Measurements from ENCODE around the gene BARHL1. TPM values are rescaled to one million over a fixed set of nuclear protein-coding genes. Genes with fewer than 3 reads are reported as not detected.

BARHL1 gene
- total and polyA plus RNA-seq, 2 donors (not counting 1 experiment from before 2014, with no cell fraction given): not detected

DNA sequence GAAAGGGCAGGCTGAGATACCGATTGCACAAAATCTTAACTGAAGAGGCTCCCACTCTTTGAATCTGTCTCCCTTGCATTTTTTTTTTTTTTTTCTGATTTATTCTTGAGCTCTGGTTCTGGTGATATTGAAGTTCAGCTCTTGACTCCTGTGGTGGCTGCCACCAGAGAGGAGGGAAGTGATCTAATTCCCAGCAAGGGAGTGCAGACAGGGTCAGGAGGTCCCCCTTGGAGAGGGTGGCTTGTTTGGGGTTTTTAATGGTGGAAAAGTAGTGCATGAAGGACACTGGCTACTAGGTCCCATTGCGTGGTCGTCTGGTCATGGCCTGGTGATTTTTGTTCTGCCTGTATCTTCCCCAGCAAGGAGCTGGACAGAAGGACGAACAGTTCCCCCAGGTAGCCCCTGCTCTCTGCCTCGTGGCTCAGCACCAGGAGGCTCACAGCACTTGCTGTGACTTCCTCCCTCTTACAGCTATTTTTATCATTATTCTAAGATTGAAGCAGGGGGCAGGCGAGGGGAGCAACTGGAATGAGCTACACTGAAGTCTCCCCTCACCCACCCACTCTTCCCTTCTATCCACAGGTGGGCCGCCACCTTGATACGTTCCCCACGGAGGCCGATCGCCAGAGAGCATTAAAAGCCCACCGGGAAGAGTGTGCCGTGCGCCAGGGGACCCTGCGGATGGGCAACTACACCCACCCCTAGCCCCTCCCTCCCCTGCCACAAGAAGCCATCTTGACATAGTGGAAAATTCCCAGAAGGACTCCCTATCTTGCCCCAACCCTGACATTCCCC, 10.4 kb upstream of the BARHL1 start:
- TF ChIP-seq EZH2 (IDR thresholded peaks at IDR 0.05; ENCODE audit: low read length, missing control alignments): no peak
- TF ChIP-seq, protein P1, sequence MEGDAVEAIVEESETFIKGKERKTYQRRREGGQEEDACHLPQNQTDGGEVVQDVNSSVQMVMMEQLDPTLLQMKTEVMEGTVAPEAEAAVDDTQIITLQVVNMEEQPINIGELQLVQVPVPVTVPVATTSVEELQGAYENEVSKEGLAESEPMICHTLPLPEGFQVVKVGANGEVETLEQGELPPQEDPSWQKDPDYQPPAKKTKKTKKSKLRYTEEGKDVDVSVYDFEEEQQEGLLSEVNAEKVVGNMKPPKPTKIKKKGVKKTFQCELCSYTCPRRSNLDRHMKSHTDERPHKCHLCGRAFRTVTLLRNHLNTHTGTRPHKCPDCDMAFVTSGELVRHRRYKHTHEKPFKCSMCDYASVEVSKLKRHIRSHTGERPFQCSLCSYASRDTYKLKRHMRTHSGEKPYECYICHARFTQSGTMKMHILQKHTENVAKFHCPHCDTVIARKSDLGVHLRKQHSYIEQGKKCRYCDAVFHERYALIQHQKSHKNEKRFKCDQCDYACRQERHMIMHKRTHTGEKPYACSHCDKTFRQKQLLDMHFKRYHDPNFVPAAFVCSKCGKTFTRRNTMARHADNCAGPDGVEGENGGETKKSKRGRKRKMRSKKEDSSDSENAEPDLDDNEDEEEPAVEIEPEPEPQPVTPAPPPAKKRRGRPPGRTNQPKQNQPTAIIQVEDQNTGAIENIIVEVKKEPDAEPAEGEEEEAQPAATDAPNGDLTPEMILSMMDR (conservative IDR thresholded peaks at IDR 0.05 in 1 of 2, IDR thresholded peaks at IDR 0.05 in 1 of 2; ENCODE audit: low read depth in 1 of 2, low read length in 2 of 2): no peak
- Histone ChIP-seq H3K4me3 (replicated peaks in 1 of 4; ENCODE audit: control extremely low read depth in 1 of 4, insufficient read depth in 1 of 4, low read depth in 3 of 4, low read length in 4 of 4) (no peak overlapping the region), H3K79me2 (ENCODE audit: control insufficient read depth, insufficient read depth, low read length) (no peaks in the 10 kb centered on the region), H4K20me1 (ENCODE audit: control insufficient read depth, extremely low read depth, insufficient read depth, low read length) (no peaks in the 10 kb centered on the region), H3K4me2 (ENCODE audit: extremely low read depth, insufficient read depth, low read length) (no peak overlapping the region), H3K9me3 (ENCODE audit: control insufficient read depth, insufficient read depth, low read depth, low read length) (no peaks in the 10 kb centered on the region), H3K9ac (ENCODE audit: insufficient read depth, low read length) (no peak overlapping the region), H3K4me1 (ENCODE audit: control insufficient read depth, extremely low read depth, insufficient read depth, low read length) (no peaks in the 10 kb centered on the region), H3K36me3 (ENCODE audit: control insufficient read depth, insufficient read depth, low read length) (no peaks in the 10 kb centered on the region), H3K27ac (ENCODE audit: insufficient read depth, low read length) (no peak overlapping the region), H3K27me3 (ENCODE audit: control insufficient read depth, insufficient read depth, low read length) (peaks cover 4% of the 10 kb centered on the region), H2AFZ (ENCODE audit: low read length) (no peak overlapping the region)
- no peak for DNase-seq (ENCODE audit: low read depth in 2 of 2)

DNA sequence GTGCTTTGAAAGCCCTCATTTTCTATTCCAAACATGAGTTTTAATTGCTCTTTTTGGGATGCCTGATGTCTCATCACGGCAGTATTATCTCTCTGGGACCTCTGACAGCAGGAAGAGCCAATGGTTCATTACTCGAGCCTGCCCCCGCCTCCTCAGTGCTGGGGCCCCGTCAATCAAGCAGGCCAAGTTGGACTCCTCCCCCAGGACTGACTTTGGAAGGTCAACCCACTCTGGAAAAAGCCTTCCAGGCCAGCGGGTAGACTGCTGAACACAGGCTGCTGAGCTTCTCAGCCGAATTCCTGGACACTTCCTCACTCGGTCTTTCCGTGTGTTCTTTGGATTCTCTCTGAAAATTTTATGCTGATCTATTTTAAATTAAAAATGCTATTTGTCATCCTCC, 9.5 kb upstream of the BARHL1 start:
- Histone ChIP-seq H3K36me3 (ENCODE audit: control insufficient read depth, insufficient read depth, low read length) (no peaks in the 10 kb centered on the region), H3K9ac (ENCODE audit: insufficient read depth, low read length) (no peak overlapping the region), H3K79me2 (ENCODE audit: control insufficient read depth, insufficient read depth, low read length) (no peaks in the 10 kb centered on the region), H2AFZ (ENCODE audit: low read length) (no peak overlapping the region), H3K4me2 (ENCODE audit: extremely low read depth, insufficient read depth, low read length) (no peak overlapping the region), H4K20me1 (ENCODE audit: control insufficient read depth, extremely low read depth, insufficient read depth, low read length) (no peaks in the 10 kb centered on the region), H3K4me1 (ENCODE audit: control insufficient read depth, extremely low read depth, insufficient read depth, low read length) (no peaks in the 10 kb centered on the region), H3K27ac (ENCODE audit: insufficient read depth, low read length) (no peak overlapping the region), H3K27me3 (ENCODE audit: control insufficient read depth, insufficient read depth, low read length) (peaks cover 4% of the 10 kb centered on the region), H3K4me3 (replicated peaks in 1 of 4; ENCODE audit: control extremely low read depth in 1 of 4, insufficient read depth in 1 of 4, low read depth in 3 of 4, low read length in 4 of 4) (no peak overlapping the region), H3K9me3 (ENCODE audit: control insufficient read depth, insufficient read depth, low read depth, low read length) (no peaks in the 10 kb centered on the region)
- DNase-seq (ENCODE audit: low read depth in 2 of 2): peak in 1 of 2 donors; percentile 4
- TF ChIP-seq EZH2 (IDR thresholded peaks at IDR 0.05; ENCODE audit: low read length, missing control alignments): no peak
- TF ChIP-seq, protein P1 (conservative IDR thresholded peaks at IDR 0.05 in 1 of 2, IDR thresholded peaks at IDR 0.05 in 1 of 2; ENCODE audit: low read depth in 1 of 2, low read length in 2 of 2): no peak

GRCh38 chr9:132575005-132575609, 7.3 kb upstream of the BARHL1 start:
- Histone ChIP-seq H3K27me3 (ENCODE audit: control insufficient read depth, insufficient read depth, low read length) (peaks cover 25% of the 10 kb centered on the region), H3K4me3 (replicated peaks in 1 of 4; ENCODE audit: control extremely low read depth in 1 of 4, insufficient read depth in 1 of 4, low read depth in 3 of 4, low read length in 4 of 4) (no peak overlapping the region), H3K9me3 (ENCODE audit: control insufficient read depth, insufficient read depth, low read depth, low read length) (no peaks in the 10 kb centered on the region), H3K4me1 (ENCODE audit: control insufficient read depth, extremely low read depth, insufficient read depth, low read length) (no peaks in the 10 kb centered on the region), H3K4me2 (ENCODE audit: extremely low read depth, insufficient read depth, low read length) (no peak overlapping the region), H3K9ac (ENCODE audit: insufficient read depth, low read length) (no peak overlapping the region), H2AFZ (ENCODE audit: low read length) (no peak overlapping the region), H4K20me1 (ENCODE audit: control insufficient read depth, extremely low read depth, insufficient read depth, low read length) (no peaks in the 10 kb centered on the region), H3K36me3 (ENCODE audit: control insufficient read depth, insufficient read depth, low read length) (no peaks in the 10 kb centered on the region), H3K79me2 (ENCODE audit: control insufficient read depth, insufficient read depth, low read length) (no peaks in the 10 kb centered on the region), H3K27ac (ENCODE audit: insufficient read depth, low read length) (no peak overlapping the region)
- no peak for TF ChIP-seq EZH2 (IDR thresholded peaks at IDR 0.05; ENCODE audit: low read length, missing control alignments)
- TF ChIP-seq, protein P1 (conservative IDR thresholded peaks at IDR 0.05 in 1 of 2, IDR thresholded peaks at IDR 0.05 in 1 of 2; ENCODE audit: low read depth in 1 of 2, low read length in 2 of 2): peak; percentile 72 to 77
- DNase-seq (ENCODE audit: low read depth in 2 of 2): peak; percentile 53 to 72

All from fibroblast of lung (primary cell).